ENCODE data around the gene MSH5. TPM values are rescaled to one million over a fixed set of nuclear protein-coding genes. Genes with fewer than 3 reads are reported as not detected.

MSH5 gene
- total and polyA plus RNA-seq, 2 of the 13 experiments (the other 11 are each of a cell fraction or from before 2014, with no cell fraction given), result 10.2 to 38.7 TPM

DNA sequence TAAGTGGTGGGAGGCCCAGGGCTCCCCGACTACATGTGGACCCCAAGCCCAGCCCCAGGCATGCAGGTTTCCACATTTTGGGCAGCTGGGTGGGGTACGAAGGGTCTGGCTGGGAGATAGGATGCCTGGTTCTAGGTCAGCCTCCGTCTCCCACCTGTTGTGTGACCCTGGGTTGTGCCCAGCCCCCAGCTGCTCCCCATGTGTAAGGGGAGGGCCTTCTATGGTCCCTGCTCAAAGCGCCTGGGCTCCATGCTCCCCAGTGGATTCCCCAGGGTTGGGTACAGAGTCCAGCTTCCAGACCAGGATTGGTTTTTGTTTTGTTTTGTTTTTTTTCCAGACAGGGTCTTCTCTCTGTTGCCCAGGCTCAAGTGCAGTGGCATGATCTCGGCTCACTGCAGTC lies 38.4 kb downstream of the MSH5 start (continued):
- TF ChIP-seq ARHGAP35 (CRISPR knock-in tag; IDR thresholded peaks at IDR 0.05; ENCODE audit: borderline replicate concordance), result no peak
- peak; percentile 95 for TF ChIP-seq ZNF335 (CRISPR knock-in tag; IDR thresholded peaks at IDR 0.05)
- TF ChIP-seq YEATS4 (CRISPR knock-in tag; IDR thresholded peaks at IDR 0.05; ENCODE audit: borderline replicate concordance), result no peak
- no peak for TF ChIP-seq ZNF468 (CRISPR knock-in tag; IDR thresholded peaks at IDR 0.05)
- no peak; the same call in 1 of the 2 replicates for TF ChIP-seq ZNF629 (CRISPR knock-in tag; conservative IDR thresholded peaks at IDR 0.05)
- TF ChIP-seq, protein P1, sequence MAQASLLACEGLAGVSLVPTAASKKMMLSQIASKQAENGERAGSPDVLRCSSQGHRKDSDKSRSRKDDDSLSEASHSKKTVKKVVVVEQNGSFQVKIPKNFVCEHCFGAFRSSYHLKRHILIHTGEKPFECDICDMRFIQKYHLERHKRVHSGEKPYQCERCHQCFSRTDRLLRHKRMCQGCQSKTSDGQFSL (CRISPR knock-in tag; IDR thresholded peaks at IDR 0.05), result no peak
- TF ChIP-seq FOXO1 (CRISPR knock-in tag; IDR thresholded peaks at IDR 0.05), result no peak
- TF ChIP-seq ZNF670 (CRISPR knock-in tag; IDR thresholded peaks at IDR 0.05; ENCODE audit: borderline replicate concordance), result no peak
- TF ChIP-seq ZZZ3 (CRISPR knock-in tag; IDR thresholded peaks at IDR 0.05; ENCODE audit: borderline replicate concordance), result no peak
- TF ChIP-seq, protein P2, sequence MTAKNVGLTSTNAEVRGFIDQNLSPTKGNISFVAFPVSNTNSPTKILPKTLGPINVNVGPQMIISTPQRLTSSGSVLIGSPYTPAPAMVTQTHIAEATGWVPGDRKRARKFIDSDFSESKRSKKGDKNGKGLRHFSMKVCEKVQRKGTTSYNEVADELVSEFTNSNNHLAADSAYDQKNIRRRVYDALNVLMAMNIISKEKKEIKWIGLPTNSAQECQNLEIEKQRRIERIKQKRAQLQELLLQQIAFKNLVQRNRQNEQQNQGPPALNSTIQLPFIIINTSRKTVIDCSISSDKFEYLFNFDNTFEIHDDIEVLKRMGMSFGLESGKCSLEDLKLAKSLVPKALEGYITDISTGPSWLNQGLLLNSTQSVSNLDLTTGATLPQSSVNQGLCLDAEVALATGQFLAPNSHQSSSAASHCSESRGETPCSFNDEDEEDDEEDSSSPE (CRISPR knock-in tag; IDR thresholded peaks at IDR 0.05), result no peak
- TF ChIP-seq SMAD1 (CRISPR knock-in tag; IDR thresholded peaks at IDR 0.05; ENCODE audit: borderline replicate concordance, low read depth), result no peak
- TF ChIP-seq NR3C1 (CRISPR knock-in tag; IDR thresholded peaks at IDR 0.05), result no peak
- no peak for TF ChIP-seq CENPT (CRISPR knock-in tag; IDR thresholded peaks at IDR 0.05; ENCODE audit: low read depth)
- TF ChIP-seq, protein P3, sequence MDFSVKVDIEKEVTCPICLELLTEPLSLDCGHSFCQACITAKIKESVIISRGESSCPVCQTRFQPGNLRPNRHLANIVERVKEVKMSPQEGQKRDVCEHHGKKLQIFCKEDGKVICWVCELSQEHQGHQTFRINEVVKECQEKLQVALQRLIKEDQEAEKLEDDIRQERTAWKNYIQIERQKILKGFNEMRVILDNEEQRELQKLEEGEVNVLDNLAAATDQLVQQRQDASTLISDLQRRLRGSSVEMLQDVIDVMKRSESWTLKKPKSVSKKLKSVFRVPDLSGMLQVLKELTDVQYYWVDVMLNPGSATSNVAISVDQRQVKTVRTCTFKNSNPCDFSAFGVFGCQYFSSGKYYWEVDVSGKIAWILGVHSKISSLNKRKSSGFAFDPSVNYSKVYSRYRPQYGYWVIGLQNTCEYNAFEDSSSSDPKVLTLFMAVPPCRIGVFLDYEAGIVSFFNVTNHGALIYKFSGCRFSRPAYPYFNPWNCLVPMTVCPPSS (IDR thresholded peaks at IDR 0.05), result no peak
- TF ChIP-seq THRA (CRISPR knock-in tag; IDR thresholded peaks at IDR 0.05; ENCODE audit: borderline replicate concordance), result no peak
- TF ChIP-seq PRDM15 (CRISPR knock-in tag; IDR thresholded peaks at IDR 0.05), result no peak
- TF ChIP-seq, protein P4, sequence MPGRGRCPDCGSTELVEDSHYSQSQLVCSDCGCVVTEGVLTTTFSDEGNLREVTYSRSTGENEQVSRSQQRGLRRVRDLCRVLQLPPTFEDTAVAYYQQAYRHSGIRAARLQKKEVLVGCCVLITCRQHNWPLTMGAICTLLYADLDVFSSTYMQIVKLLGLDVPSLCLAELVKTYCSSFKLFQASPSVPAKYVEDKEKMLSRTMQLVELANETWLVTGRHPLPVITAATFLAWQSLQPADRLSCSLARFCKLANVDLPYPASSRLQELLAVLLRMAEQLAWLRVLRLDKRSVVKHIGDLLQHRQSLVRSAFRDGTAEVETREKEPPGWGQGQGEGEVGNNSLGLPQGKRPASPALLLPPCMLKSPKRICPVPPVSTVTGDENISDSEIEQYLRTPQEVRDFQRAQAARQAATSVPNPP (CRISPR knock-in tag; IDR thresholded peaks at IDR 0.05), result no peak
- no peak for TF ChIP-seq MEIS1 (CRISPR knock-in tag; IDR thresholded peaks at IDR 0.05; ENCODE audit: borderline replicate concordance)
- TF ChIP-seq SAFB2 (CRISPR knock-in tag; IDR thresholded peaks at IDR 0.05; ENCODE audit: borderline replicate concordance, low read depth), result no peak
- TF ChIP-seq KDM1A (CRISPR knock-in tag; IDR thresholded peaks at IDR 0.05), result no peak
- 0 out of 2 replicates have a peak, but pooled peaks have one; percentile 5 for TF ChIP-seq ATF7-NPFF (CRISPR knock-in tag; IDR thresholded peaks at IDR 0.05; ENCODE audit: low read depth)
- no peak for TF ChIP-seq MBNL3 (CRISPR knock-in tag; conservative IDR thresholded peaks at IDR 0.05)

All from HepG2 (cell line).